Measurements from ENCODE around the gene USP54. TPM values are rescaled to one million over a fixed set of nuclear protein-coding genes. Genes with fewer than 3 reads are reported as not detected.

The USP54 gene
- total and polyA plus RNA-seq, 9 of the 15 experiments (the other 6 are each of a cell fraction or from before 2014, with no cell fraction given): 3.8 to 40.1 (median 16.9) TPM

GRCh38 chr10:73456187-73456890 lies 134.8 kb downstream of the USP54 start:
- peak; percentile 99 for FAIRE-seq
- no peak for TF ChIP-seq HOMEZ (CRISPR knock-in tag; IDR thresholded peaks at IDR 0.05)
- TF ChIP-seq, protein P1, sequence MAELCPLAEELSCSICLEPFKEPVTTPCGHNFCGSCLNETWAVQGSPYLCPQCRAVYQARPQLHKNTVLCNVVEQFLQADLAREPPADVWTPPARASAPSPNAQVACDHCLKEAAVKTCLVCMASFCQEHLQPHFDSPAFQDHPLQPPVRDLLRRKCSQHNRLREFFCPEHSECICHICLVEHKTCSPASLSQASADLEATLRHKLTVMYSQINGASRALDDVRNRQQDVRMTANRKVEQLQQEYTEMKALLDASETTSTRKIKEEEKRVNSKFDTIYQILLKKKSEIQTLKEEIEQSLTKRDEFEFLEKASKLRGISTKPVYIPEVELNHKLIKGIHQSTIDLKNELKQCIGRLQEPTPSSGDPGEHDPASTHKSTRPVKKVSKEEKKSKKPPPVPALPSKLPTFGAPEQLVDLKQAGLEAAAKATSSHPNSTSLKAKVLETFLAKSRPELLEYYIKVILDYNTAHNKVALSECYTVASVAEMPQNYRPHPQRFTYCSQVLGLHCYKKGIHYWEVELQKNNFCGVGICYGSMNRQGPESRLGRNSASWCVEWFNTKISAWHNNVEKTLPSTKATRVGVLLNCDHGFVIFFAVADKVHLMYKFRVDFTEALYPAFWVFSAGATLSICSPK (IDR thresholded peaks at IDR 0.05; ENCODE audit: borderline replicate concordance): no peak
- TF ChIP-seq ETV1 (tag; conservative IDR thresholded peaks at IDR 0.05; ENCODE audit: low read depth): no peak; the same call in 1 of the 2 replicates
- no peak for TF ChIP-seq BCL6 (CRISPR knock-in tag; IDR thresholded peaks at IDR 0.05)
- no peak for TF ChIP-seq ZBTB7A (IDR thresholded peaks at IDR 0.05; ENCODE audit: borderline replicate concordance, control insufficient read depth, low read depth, low read length)
- TF ChIP-seq, protein P2, sequence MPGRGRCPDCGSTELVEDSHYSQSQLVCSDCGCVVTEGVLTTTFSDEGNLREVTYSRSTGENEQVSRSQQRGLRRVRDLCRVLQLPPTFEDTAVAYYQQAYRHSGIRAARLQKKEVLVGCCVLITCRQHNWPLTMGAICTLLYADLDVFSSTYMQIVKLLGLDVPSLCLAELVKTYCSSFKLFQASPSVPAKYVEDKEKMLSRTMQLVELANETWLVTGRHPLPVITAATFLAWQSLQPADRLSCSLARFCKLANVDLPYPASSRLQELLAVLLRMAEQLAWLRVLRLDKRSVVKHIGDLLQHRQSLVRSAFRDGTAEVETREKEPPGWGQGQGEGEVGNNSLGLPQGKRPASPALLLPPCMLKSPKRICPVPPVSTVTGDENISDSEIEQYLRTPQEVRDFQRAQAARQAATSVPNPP (IDR thresholded peaks at IDR 0.05; ENCODE audit: borderline replicate concordance, insufficient read depth, insufficient read length): no peak
- TF ChIP-seq STAG1 (CRISPR knock-in tag; IDR thresholded peaks at IDR 0.05; ENCODE audit: borderline replicate concordance): no peak
- TF ChIP-seq NFE2L1 (tag; IDR thresholded peaks at IDR 0.05; ENCODE audit: borderline replicate concordance, low read depth): no peak
- no peak for TF ChIP-seq FOXA1 (IDR thresholded peaks at IDR 0.05; ENCODE audit: borderline replicate concordance)
- peak; percentile 100 for TF ChIP-seq TAL1 (IDR thresholded peaks at IDR 0.05)
- peak; percentile 41 to 89; a peak in 3 of 4 replicates for TF ChIP-seq TEAD1 (CRISPR knock-in tag; IDR thresholded peaks at IDR 0.05)
- no peak for TF ChIP-seq CBFB (CRISPR knock-in tag; IDR thresholded peaks at IDR 0.05)
- TF ChIP-seq DMBX1 (CRISPR knock-in tag; IDR thresholded peaks at IDR 0.05; ENCODE audit: borderline replicate concordance): peak; percentile 96
- TF ChIP-seq, protein P3, sequence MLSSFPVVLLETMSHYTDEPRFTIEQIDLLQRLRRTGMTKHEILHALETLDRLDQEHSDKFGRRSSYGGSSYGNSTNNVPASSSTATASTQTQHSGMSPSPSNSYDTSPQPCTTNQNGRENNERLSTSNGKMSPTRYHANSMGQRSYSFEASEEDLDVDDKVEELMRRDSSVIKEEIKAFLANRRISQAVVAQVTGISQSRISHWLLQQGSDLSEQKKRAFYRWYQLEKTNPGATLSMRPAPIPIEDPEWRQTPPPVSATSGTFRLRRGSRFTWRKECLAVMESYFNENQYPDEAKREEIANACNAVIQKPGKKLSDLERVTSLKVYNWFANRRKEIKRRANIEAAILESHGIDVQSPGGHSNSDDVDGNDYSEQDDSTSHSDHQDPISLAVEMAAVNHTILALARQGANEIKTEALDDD (IDR thresholded peaks at IDR 0.05): peak; percentile 78

More at GRCh38 chr10:73456187-73456890, 134.8 kb downstream of the USP54 start:
- Histone ChIP-seq H2AFZ (ENCODE audit: low read depth, low read length) (no peak overlapping the region), H3K4me2 (ENCODE audit: insufficient read depth, low read length) (no peak overlapping the region), H3K9me3 (replicated peaks; ENCODE audit: control insufficient read depth, insufficient read depth, low read depth, low read length) (peaks cover 6% of the 10 kb centered on the region; the same call in 1 of the 2 replicates), H3K9me1 (ENCODE audit: control insufficient read depth, insufficient read depth, low read length) (no peaks in the 10 kb centered on the region), H3K36me3 (ENCODE audit: control insufficient read depth, insufficient read depth, low read length) (peaks cover 15% of the 10 kb centered on the region; the same call in 2 of the 3 replicates), H3K79me2 (ENCODE audit: control insufficient read depth, insufficient read depth, low read length) (no peaks in the 10 kb centered on the region), H4K20me1 (replicated peaks; ENCODE audit: control insufficient read depth, insufficient read depth, low read length) (no peaks in the 10 kb centered on the region), H3K27me3 (ENCODE audit: control insufficient read depth in 2 of 2, insufficient read depth in 2 of 2, low read length in 2 of 2) (no peaks in the 10 kb centered on the region), H3K4me3 (no peak overlapping the region), H3K27ac (ENCODE audit: extremely low read depth, low read depth, low read length) (peak overlapping the region; percentile 62; the same call in 2 of the 3 replicates), H3K9ac (ENCODE audit: insufficient read depth in 1 of 2, low read depth in 2 of 2, low read length in 2 of 2) (no peak overlapping the region), H3K4me1 (replicated peaks in 1 of 2; ENCODE audit: control insufficient read depth in 2 of 2, insufficient read depth in 2 of 2, low read length in 2 of 2) (peaks cover 14 to 25% of the 10 kb centered on the region in 2 experiments; a peak in 4 of 5 replicates)
- ChIA-PET POLR2A (interaction anchor here (0.8 to 1.4 kb wide), 6 partner anchors 9 to 43 kb away, joined by 3 to 5 read pairs (median 4); partner anchors contain the start of gene MSS51), CTCF (ENCODE audit: low intra/inter-chr PET ratio) (no interaction called here)
- 2% methylated on average over 2 of the region's 2 CpGs for WGBS (ENCODE audit: insufficient coverage, low coverage, missing lambda C conversion rate)
- DNase-seq (ENCODE audit: extremely low read depth in 1 of 4, low spot score in 3 of 4) (peak; percentile 74 to 96 (median 86)), ATAC-seq (peak; percentile 89)
- in situ Hi-C loops (cut with MboI) (no loop called here), intact Hi-C loops (cut with micrococcal nuclease) (loop anchor here (2.0 to 5.0 kb wide), 2 partner anchors 42 to 209 kb away; partner anchors contain the start of genes ANXA7 and DNAJC9)
- no TSS peak for BruUV-seq (replicated peaks)

Data from K562 (cell line).